Spleen (tissue), 11 donors: ENCODE data around the gene TMPRSS2. TPM values are rescaled to one million over a fixed set of nuclear protein-coding genes. Genes with fewer than 3 reads are reported as not detected.

Experiments
- DNase-seq: peaks from one replicate; pipeline ENCODE4 v3.0.0-alpha.2; 2020
- H3K27ac ChIP-seq, 8 donors: fragments of 200-600 bp; sonication (generic) in 7 of 8; 1 replicate in 4 of 8; 2 replicates in 4 of 8; pipeline versions ENCODE4 v1.5.0 to v1.8.0; 2016 to 2021; ENCODE audit warnings: inconsistent platforms in 4 of 8, mild to moderate bottlenecking in 4 of 8, moderate library complexity in 1 of 8
- H3K27me3 ChIP-seq, 7 donors: fragments of 200-600 bp; sonication (generic) in 6 of 7; replicated peaks in 1 of 7; 1 replicate in 4 of 7; 2 replicates in 3 of 7; pipeline versions ENCODE4 v1.5.0 to v1.8.0; 2016 to 2021; ENCODE audit warnings: inconsistent platforms in 3 of 7, mild to moderate bottlenecking in 1 of 7
- H3K36me3 ChIP-seq, 6 donors: fragments of 200-600 bp; sonication (generic) in 5 of 6; 1 replicate in 4 of 6; 2 replicates in 2 of 6; pipeline versions ENCODE4 v1.5.0 to v1.8.0; 2016 to 2021; ENCODE audit warnings: inconsistent platforms in 2 of 6
- H3K4me1 ChIP-seq, 6 donors: fragments of 200-600 bp; sonication (generic) in 5 of 6; 1 replicate in 3 of 6; 2 replicates in 3 of 6; pipeline versions ENCODE4 v1.5.0 to v1.8.0; 2016 to 2021; ENCODE audit warnings: inconsistent platforms in 3 of 6
- H3K4me3 ChIP-seq, 8 donors: fragments of 200-600 bp; sonication (generic) in 7 of 8; 1 replicate in 4 of 8; 2 replicates in 4 of 8; pipeline versions ENCODE4 v1.5.0 to v1.8.0; 2016 to 2021; ENCODE audit warnings: inconsistent platforms in 4 of 8, mild to moderate bottlenecking in 4 of 8, moderate library complexity in 2 of 8
- H3K9me3 ChIP-seq, 8 donors: fragments of 200-600 bp; sonication (generic) in 7 of 8; 1 replicate in 4 of 8; 2 replicates in 4 of 8; pipeline versions ENCODE4 v1.5.0 to v1.8.0; 2016 to 2021; ENCODE audit warnings: inconsistent platforms in 4 of 8
- CTCF ChIP-seq, 11 experiments: fragments of 200-600 bp in 7 of 11; fragments of 450-650 bp in 4 of 11; sonication (generic) in 4 of 11; IDR thresholded peaks in 8 of 11; conservative IDR thresholded peaks in 3 of 11; 1 replicate in 7 of 11; 2 replicates in 4 of 11; pipeline versions ENCODE4 v1.4.0 to v1.8.0; 2016 to 2021; ENCODE audit warnings: antibody characterized with exemption in 11 of 11, inconsistent platforms in 4 of 11, mild to moderate bottlenecking in 1 of 11
- POLR2A ChIP-seq, 3 donors: fragments of 450-650 bp; IDR thresholded peaks; one replicate each; pipeline ENCODE4 v1.5.1; 2017; ENCODE audit warnings: antibody characterized with exemption in 3 of 3, mild to moderate bottlenecking in 1 of 3
- POLR2AphosphoS5 ChIP-seq, 3 donors: sonication (generic); formaldehyde crosslinking; IDR thresholded peaks; one replicate each; pipeline ENCODE4 v1.5.1; 2017; ENCODE audit warnings: antibody characterized with exemption in 3 of 3
- WGBS, 5 donors: extraction: QIAGEN DNeasy Blood & Tissue Kit in 3 of 5; methylation state at CpG; one replicate each; pipeline versions ENCODE4 v1.1.5 to v1.1.7; 2013 to 2018; 5-methylcytosine and 5-hydroxymethylcytosine counted together
- intact Hi-C: fragments of 100-400 bp; cut with DNase I; formaldehyde crosslinking; loops from one replicate; pipeline ENCODE4 v1.15.0; 2023; ENCODE audit warnings: low total_unique reads
- polyA plus RNA-seq, 3 donors: library from polyadenylated mRNA; stranded (reverse); fragments of 200-250 nt; gene quantifications; one replicate each; pipeline ENCODE4 v1.2.1, GENCODE V29; 2013
- total RNA-seq, 7 donors: library from RNA; depleted of rRNA in 3 of 7; stranded (reverse); fragments of >200 nt in 3 of 7; fragmentation: NEBNext Ultra II Directional in 4 of 7; extraction: Animal tissue kit (Norgen Biotek cat#: 25700) in 4 of 7; gene quantifications; one replicate each; pipeline versions ENCODE4 v1.1.0 to v1.2.1, GENCODE V29; 2016 to 2021
- donor health status: healthy with polysubstance abuse.
- donor health status: DM: no; HTN: no; CAD: no; lungs with moderate emphysema.
- donor health status: DM: no; HTN: no; CAD: no.
- donor health status: Bipolar disorder and iron deficiency.
- donor health status: healthy.
- donor health status: DM: no; HTN: no; CAD: no.
- donor health status: DM: yes; HTN: yes; CAD: no.

TMPRSS2 gene
- total and polyA plus RNA-seq, 10 donors = 0.06 to 0.25 (median 0.10) TPM; not detected in 5

GRCh38 chr21:41431788-41432548 is 76.0 kb downstream of the TMPRSS2 start:
- Histone ChIP-seq H3K27ac (peak overlapping the region in 5 of 8 donors; percentile 26 to 59 (median 33)), H3K27me3 (no peaks in the 10 kb centered on the region), H3K9me3 (peaks cover 0 to 21% (median 7%) of the 10 kb centered on the region in 8 donors), H3K36me3 (peaks cover 4 to 95% (median 66%) of the 10 kb centered on the region in 6 donors), H3K4me1 (peaks cover 7 to 63% (median 44%) of the 10 kb centered on the region in 6 donors), H3K4me3 (peak overlapping the region in 1 of 8 donors; percentile 4)
- DNase-seq = no peak
- TF ChIP-seq POLR2A (IDR thresholded peaks at IDR 0.05) = no peak
- TF ChIP-seq CTCF (IDR thresholded peaks at IDR 0.05 in 8 of 11, conservative IDR thresholded peaks at IDR 0.05 in 3 of 11) = no peak
- TF ChIP-seq POLR2AphosphoS5 (IDR thresholded peaks at IDR 0.05) = no peak
- intact Hi-C loops = no loop called here
- whole genome bisulfite sequencing, 5 donors = 71 to 88% (median 84%) methylated on average over 15 to 16 of the region's 16 CpGs

- H3K27me3 ChIP-seq = no peaks in the 10 kb centered on the region
- intact Hi-C loops = loop anchor here (10.0 kb wide), 1 partner anchor 65 kb away; the partner anchor contains the start of gene MX2
Measured at GRCh38 chr21:41429925-41430491, 78.0 kb downstream of the TMPRSS2 start.

DNA sequence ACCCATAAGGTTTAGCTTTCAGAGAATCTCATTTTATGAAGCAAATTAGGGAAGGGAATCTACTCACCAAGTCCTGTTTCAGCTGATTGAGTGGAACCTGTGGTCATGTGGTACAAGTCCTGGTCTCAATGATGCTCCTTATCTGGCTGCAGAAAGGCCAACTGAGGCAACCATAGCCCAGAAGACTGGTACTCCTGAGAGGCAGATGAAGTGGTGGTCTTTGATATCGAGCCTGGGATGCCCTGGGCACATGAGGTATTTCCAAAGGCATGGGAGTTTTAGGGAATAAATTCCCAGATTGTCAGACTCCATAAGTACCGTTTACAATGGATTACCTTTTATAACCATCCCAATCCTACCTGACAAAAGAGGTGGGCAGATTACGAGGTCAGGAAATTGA is 78.7 kb downstream of the TMPRSS2 start:
- peaks cover 11 to 85% (median 56%) of the 10 kb centered on the region in 6 donors for H3K4me1 ChIP-seq
- DNase-seq = no peak
- H3K9me3 ChIP-seq = peaks cover 0 to 8% (median under 1%) of the 10 kb centered on the region in 8 donors
- TF ChIP-seq POLR2A (IDR thresholded peaks at IDR 0.05) = no peak
- peaks cover 2 to 69% (median 41%) of the 10 kb centered on the region in 6 donors for H3K36me3 ChIP-seq
- no peaks in the 10 kb centered on the region for H3K27me3 ChIP-seq
- no peak overlapping the region for H3K4me3 ChIP-seq
- 90 to 98% (median 92%) methylated on average over 3 of the region's 3 CpGs for WGBS, 5 donors
- intact Hi-C loops = loop anchor here (10.0 kb wide), 1 partner anchor 65 kb away; the partner anchor contains the start of gene MX2
- peak overlapping the region in 3 of 8 donors; percentile 24 to 89 (median 88) for H3K27ac ChIP-seq

More at GRCh38 chr21:41429925-41430491, 78.0 kb downstream of the TMPRSS2 start:
- no peak overlapping the region for H3K4me3 ChIP-seq
- peak overlapping the region in 1 of 8 donors; percentile 88 for H3K27ac ChIP-seq
- peaks cover 0 to 15% (median 6%) of the 10 kb centered on the region in 8 donors for H3K9me3 ChIP-seq
- no peak for TF ChIP-seq POLR2AphosphoS5 (IDR thresholded peaks at IDR 0.05)
- no peak for TF ChIP-seq CTCF (IDR thresholded peaks at IDR 0.05 in 8 of 11, conservative IDR thresholded peaks at IDR 0.05 in 3 of 11)
- no peak for TF ChIP-seq POLR2A (IDR thresholded peaks at IDR 0.05)
- peaks cover 2 to 76% (median 46%) of the 10 kb centered on the region in 6 donors for H3K36me3 ChIP-seq
- 83 to 92% (median 84%) methylated on average over 9 of the region's 9 CpGs for WGBS, 5 donors
- DNase-seq = no peak
- H3K4me1 ChIP-seq = peaks cover 11 to 82% (median 56%) of the 10 kb centered on the region in 6 donors

- DNase-seq = no peak
- TF ChIP-seq POLR2A (IDR thresholded peaks at IDR 0.05) = no peak
- no peak for TF ChIP-seq POLR2AphosphoS5 (IDR thresholded peaks at IDR 0.05)
- no peak for TF ChIP-seq CTCF (IDR thresholded peaks at IDR 0.05 in 8 of 11, conservative IDR thresholded peaks at IDR 0.05 in 3 of 11)
- H3K9me3 ChIP-seq = peaks cover 0 to 4% (median 0%) of the 10 kb centered on the region in 8 donors
- H3K27me3 ChIP-seq = no peaks in the 10 kb centered on the region
- intact Hi-C loops = loop anchor here (10.0 kb wide), 1 partner anchor 64 kb away; the partner anchor contains the start of gene MX2
- H3K27ac ChIP-seq = peak overlapping the region in 2 of 8 donors; percentile 88 to 89
- WGBS, 5 donors = 70 to 91% (median 84%) methylated on average over 6 of the region's 6 CpGs
- H3K36me3 ChIP-seq = peaks cover 2 to 64% (median 38%) of the 10 kb centered on the region in 6 donors
- H3K4me3 ChIP-seq = no peak overlapping the region
- H3K4me1 ChIP-seq = peaks cover 11 to 88% (median 57%) of the 10 kb centered on the region in 6 donors
Measured at GRCh38 chr21:41428847-41429246, 79.1 kb downstream of the TMPRSS2 start.
